HepG2 (cell line): Measurements from ENCODE around the gene COPB2. TPM values are rescaled to one million over a fixed set of nuclear protein-coding genes. Genes with fewer than 3 reads are reported as not detected.
A peak's percentile ranks its signal among the peaks of the same experiment; 100 is the strongest.

Experiments used
- HNRNPL ChIP-seq: fragments of 200-400 bp; formaldehyde crosslinking; IDR thresholded peaks from 2 replicates; pipeline ENCODE4 v1.6.1; 2017; ENCODE audit warnings: mild to moderate bottlenecking, low read depth, low read length
- KDM3A ChIP-seq: IDR thresholded peaks from 2 replicates; pipeline ENCODE4 v1.6.1; 2018; ENCODE audit warnings: low read depth, missing compliant biosample characterization
- NAIF1 ChIP-seq: sonication (generic); formaldehyde crosslinking; IDR thresholded peaks from 2 replicates; pipeline ENCODE4 v1.5.0; 2020; ENCODE audit warnings: mild to moderate bottlenecking, missing genetic modification reagents, borderline replicate concordance
- NFRKB ChIP-seq: fragments of 450-650 bp; IDR thresholded peaks from 2 replicates; pipeline ENCODE4 v1.6.1; 2017
- ZFAT ChIP-seq: sonication (generic); formaldehyde crosslinking; conservative IDR thresholded peaks from 2 replicates; pipeline ENCODE4 v1.8.1; 2023; ENCODE audit warnings: missing genetic modification reagents, inconsistent platforms
- ZFP36L1 ChIP-seq: sonication (generic); formaldehyde crosslinking; IDR thresholded peaks from 2 replicates; pipeline ENCODE4 v1.8.0; 2022; ENCODE audit warnings: mild to moderate bottlenecking, missing genetic modification reagents, moderate library complexity
- ZNF160 ChIP-seq: sonication (generic); formaldehyde crosslinking; IDR thresholded peaks from 2 replicates; pipeline ENCODE4 v1.8.0; 2022; ENCODE audit warnings: mild to moderate bottlenecking, inconsistent platforms, missing genetic modification reagents
- ZNF446 ChIP-seq: sonication (generic); formaldehyde crosslinking; IDR thresholded peaks from 2 replicates; pipeline ENCODE4 v1.5.0; 2020; ENCODE audit warnings: mild to moderate bottlenecking, missing genetic modification reagents
- ZNF543 ChIP-seq: sonication (generic); formaldehyde crosslinking; IDR thresholded peaks from 2 replicates; pipeline ENCODE4 v1.4.0; 2020; ENCODE audit warnings: mild to moderate bottlenecking, missing genetic modification reagents
- ZNF558 ChIP-seq: sonication (generic); formaldehyde crosslinking; IDR thresholded peaks from 2 replicates; pipeline ENCODE4 v1.9.0; 2022; ENCODE audit warnings: mild to moderate bottlenecking, missing genetic modification reagents, borderline replicate concordance
- ZNF570 ChIP-seq: sonication (generic); formaldehyde crosslinking; IDR thresholded peaks from 2 replicates; pipeline ENCODE4 v1.4.0; 2020; ENCODE audit warnings: mild to moderate bottlenecking, missing genetic modification reagents, borderline replicate concordance
- polyA plus RNA-seq, 8 experiments: library from polyadenylated mRNA; depleted of rRNA in 3 of 8; stranded (reverse) in 7 of 8; unstranded in 1 of 8; fragments of >200 nt; fragmentation: Illumina TruSeq in 4 of 8; extraction: Trizol in 4 of 8; gene quantifications; 2 replicates each; pipeline versions ENCODE4 v1.2.1 to v1.2.3, GENCODE V29; 2011 to 2016; ENCODE audit warnings: low read depth in 4 of 8, missing spikeins in 1 of 8, mixed read lengths in 1 of 8; ENCODE audit not compliant: insufficient read depth in 1 of 8
- total RNA-seq, 5 experiments: library from RNA; depleted of rRNA; stranded (reverse); fragments of >200 nt; fragmentation: Illumina TruSeq; extraction: Trizol; gene quantifications; 2 replicates each; pipeline ENCODE4 v1.2.3, GENCODE V29; 2016; ENCODE audit warnings: low read depth in 1 of 5
- TF ChIP-seq, protein P1 (sequence below): sonication (generic); formaldehyde crosslinking; IDR thresholded peaks from 2 replicates; pipeline ENCODE4 v1.4.0; 2020; ENCODE audit warnings: missing genetic modification reagents
- TF ChIP-seq, protein P2 (sequence below): sonication (generic); formaldehyde crosslinking; IDR thresholded peaks from 2 replicates; pipeline ENCODE4 v1.5.1; 2020; ENCODE audit warnings: mild to moderate bottlenecking, missing genetic modification reagents, moderate library complexity
- TF ChIP-seq, protein P3 (sequence below): IDR thresholded peaks from 2 replicates; pipeline ENCODE4 v1.6.1; 2016; ENCODE audit warnings: missing compliant biosample characterization, missing genetic modification reagents, borderline replicate concordance
- TF ChIP-seq, protein P4 (sequence below): sonication (generic); formaldehyde crosslinking; conservative IDR thresholded peaks from 2 replicates; pipeline ENCODE4 v1.8.1; 2023; ENCODE audit warnings: missing genetic modification reagents
- TF ChIP-seq, protein P5 (sequence below): sonication (generic); formaldehyde crosslinking; IDR thresholded peaks from 2 replicates; pipeline ENCODE4 v1.4.0; 2020; ENCODE audit warnings: mild to moderate bottlenecking, missing genetic modification reagents
- TF ChIP-seq, protein P6 (sequence below): sonication (generic); formaldehyde crosslinking; IDR thresholded peaks from 2 replicates; pipeline ENCODE4 v1.5.0; 2020; ENCODE audit warnings: mild to moderate bottlenecking, missing genetic modification reagents, borderline replicate concordance
- TF ChIP-seq, protein P7 (sequence below): sonication (generic); formaldehyde crosslinking; IDR thresholded peaks from 2 replicates; pipeline ENCODE4 v1.8.1; 2022; ENCODE audit warnings: mild to moderate bottlenecking, missing genetic modification reagents

The COPB2 gene
- total and polyA plus RNA-seq, 2 of the 13 experiments (the other 11 are each of a cell fraction or from before 2014, with no cell fraction given) = 83.3 to 217 TPM

DNA sequence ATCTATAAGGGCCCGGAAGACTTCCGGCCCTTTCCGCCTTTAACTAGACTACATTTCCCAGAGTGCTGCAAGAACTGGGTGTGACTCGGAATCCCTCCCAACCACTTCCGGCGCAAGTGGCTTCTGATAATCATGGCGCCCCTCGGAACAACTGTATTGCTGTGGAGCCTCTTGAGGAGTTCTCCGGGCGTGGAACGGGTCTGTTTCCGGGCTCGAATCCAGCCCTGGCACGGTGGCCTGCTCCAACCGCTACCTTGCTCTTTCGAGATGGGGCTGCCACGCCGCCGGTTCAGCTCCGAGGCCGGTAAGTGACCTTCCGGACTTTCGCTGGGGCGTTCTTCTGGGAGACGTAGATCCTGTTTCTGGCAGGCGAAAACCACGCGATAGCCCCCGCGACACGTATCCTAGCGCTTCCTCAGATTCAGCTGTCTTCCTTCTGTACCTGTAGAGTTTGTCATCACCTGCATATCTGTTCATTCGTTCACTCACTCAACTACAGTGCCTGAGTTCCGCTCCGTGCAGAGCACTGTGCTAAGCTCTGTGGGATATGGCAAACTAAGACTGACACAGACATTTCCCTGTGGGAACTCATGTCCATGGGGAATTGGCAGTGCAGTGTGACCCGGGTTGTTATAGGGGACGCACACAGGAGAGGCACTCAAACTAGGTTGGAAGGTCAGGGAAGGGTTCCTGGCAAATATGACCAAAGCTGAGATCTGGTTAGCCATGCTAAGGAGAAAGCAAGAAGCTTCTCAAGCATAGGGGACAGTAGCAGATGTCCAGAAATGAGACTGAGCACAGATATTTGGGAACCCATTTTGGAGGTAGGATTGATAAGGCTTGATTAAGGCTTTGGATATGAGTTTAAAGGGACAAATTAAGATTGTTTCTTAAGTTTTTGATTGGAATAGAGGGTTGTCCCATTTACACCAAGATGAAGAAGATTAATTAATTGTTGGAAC, 45.3 kb downstream of the COPB2 start, which contains the start of gene MRPS22 (continued):
- TF ChIP-seq, protein P1, sequence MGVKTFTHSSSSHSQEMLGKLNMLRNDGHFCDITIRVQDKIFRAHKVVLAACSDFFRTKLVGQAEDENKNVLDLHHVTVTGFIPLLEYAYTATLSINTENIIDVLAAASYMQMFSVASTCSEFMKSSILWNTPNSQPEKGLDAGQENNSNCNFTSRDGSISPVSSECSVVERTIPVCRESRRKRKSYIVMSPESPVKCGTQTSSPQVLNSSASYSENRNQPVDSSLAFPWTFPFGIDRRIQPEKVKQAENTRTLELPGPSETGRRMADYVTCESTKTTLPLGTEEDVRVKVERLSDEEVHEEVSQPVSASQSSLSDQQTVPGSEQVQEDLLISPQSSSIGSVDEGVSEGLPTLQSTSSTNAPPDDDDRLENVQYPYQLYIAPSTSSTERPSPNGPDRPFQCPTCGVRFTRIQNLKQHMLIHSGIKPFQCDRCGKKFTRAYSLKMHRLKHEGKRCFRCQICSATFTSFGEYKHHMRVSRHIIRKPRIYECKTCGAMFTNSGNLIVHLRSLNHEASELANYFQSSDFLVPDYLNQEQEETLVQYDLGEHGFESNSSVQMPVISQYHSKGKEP (CRISPR knock-in tag) = no peak
- TF ChIP-seq, protein P2, sequence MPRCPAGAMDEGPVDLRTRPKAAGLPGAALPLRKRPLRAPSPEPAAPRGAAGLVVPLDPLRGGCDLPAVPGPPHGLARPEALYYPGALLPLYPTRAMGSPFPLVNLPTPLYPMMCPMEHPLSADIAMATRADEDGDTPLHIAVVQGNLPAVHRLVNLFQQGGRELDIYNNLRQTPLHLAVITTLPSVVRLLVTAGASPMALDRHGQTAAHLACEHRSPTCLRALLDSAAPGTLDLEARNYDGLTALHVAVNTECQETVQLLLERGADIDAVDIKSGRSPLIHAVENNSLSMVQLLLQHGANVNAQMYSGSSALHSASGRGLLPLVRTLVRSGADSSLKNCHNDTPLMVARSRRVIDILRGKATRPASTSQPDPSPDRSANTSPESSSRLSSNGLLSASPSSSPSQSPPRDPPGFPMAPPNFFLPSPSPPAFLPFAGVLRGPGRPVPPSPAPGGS (CRISPR knock-in tag) = no peak
- no peak; the same call in 1 of the 2 replicates for TF ChIP-seq NFRKB
- no peak for TF ChIP-seq KDM3A (CRISPR knock-in tag)
- TF ChIP-seq, protein P3, sequence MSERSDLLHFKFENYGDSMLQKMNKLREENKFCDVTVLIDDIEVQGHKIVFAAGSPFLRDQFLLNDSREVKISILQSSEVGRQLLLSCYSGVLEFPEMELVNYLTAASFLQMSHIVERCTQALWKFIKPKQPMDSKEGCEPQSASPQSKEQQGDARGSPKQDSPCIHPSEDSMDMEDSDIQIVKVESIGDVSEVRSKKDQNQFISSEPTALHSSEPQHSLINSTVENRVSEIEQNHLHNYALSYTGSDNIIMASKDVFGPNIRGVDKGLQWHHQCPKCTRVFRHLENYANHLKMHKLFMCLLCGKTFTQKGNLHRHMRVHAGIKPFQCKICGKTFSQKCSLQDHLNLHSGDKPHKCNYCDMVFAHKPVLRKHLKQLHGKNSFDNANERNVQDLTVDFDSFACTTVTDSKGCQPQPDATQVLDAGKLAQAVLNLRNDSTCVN = 0 out of 2 replicates have a peak, but pooled peaks have one; percentile 28
- TF ChIP-seq, protein P4, sequence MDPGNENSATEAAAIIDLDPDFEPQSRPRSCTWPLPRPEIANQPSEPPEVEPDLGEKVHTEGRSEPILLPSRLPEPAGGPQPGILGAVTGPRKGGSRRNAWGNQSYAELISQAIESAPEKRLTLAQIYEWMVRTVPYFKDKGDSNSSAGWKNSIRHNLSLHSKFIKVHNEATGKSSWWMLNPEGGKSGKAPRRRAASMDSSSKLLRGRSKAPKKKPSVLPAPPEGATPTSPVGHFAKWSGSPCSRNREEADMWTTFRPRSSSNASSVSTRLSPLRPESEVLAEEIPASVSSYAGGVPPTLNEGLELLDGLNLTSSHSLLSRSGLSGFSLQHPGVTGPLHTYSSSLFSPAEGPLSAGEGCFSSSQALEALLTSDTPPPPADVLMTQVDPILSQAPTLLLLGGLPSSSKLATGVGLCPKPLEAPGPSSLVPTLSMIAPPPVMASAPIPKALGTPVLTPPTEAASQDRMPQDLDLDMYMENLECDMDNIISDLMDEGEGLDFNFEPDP = no peak
- TF ChIP-seq ZNF570 (CRISPR knock-in tag) = no peak
- TF ChIP-seq ZFAT (CRISPR knock-in tag) = no peak
- TF ChIP-seq NAIF1 (CRISPR knock-in tag) = no peak
- no peak for TF ChIP-seq HNRNPL
- TF ChIP-seq, protein P5, sequence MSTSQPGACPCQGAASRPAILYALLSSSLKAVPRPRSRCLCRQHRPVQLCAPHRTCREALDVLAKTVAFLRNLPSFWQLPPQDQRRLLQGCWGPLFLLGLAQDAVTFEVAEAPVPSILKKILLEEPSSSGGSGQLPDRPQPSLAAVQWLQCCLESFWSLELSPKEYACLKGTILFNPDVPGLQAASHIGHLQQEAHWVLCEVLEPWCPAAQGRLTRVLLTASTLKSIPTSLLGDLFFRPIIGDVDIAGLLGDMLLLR (CRISPR knock-in tag) = peak; percentile 55; the same call in 1 of the 2 replicates
- TF ChIP-seq, protein P6, sequence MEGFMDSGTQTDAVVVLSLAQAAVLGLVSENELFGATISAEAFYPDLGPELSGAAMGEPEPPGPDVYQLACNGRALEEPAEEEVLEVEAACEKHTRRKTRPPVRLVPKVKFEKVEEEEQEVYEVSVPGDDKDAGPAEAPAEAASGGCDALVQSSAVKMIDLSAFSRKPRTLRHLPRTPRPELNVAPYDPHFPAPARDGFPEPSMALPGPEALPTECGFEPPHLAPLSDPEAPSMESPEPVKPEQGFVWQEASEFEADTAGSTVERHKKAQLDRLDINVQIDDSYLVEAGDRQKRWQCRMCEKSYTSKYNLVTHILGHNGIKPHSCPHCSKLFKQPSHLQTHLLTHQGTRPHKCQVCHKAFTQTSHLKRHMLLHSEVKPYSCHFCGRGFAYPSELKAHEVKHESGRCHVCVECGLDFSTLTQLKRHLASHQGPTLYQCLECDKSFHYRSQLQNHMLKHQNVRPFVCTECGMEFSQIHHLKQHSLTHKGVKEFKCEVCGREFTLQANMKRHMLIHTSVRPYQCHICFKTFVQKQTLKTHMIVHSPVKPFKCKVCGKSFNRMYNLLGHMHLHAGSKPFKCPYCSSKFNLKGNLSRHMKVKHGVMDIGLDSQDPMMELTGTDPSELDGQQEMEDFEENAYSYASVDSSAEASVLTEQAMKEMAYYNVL (CRISPR knock-in tag) = peak; percentile 84; the same call in 1 of the 2 replicates
- TF ChIP-seq ZNF558 = no peak
- no peak for TF ChIP-seq ZNF543 (CRISPR knock-in tag)
- TF ChIP-seq, protein P7, sequence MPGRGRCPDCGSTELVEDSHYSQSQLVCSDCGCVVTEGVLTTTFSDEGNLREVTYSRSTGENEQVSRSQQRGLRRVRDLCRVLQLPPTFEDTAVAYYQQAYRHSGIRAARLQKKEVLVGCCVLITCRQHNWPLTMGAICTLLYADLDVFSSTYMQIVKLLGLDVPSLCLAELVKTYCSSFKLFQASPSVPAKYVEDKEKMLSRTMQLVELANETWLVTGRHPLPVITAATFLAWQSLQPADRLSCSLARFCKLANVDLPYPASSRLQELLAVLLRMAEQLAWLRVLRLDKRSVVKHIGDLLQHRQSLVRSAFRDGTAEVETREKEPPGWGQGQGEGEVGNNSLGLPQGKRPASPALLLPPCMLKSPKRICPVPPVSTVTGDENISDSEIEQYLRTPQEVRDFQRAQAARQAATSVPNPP (CRISPR knock-in tag) = no peak
- TF ChIP-seq ZNF446 (CRISPR knock-in tag) = no peak
- peak; percentile 78; the same call in 1 of the 2 replicates for TF ChIP-seq ZNF160 (CRISPR knock-in tag)
- no peak for TF ChIP-seq ZFP36L1
